GM19099 (cell line): ENCODE results near the gene DUSP8.

Experiments
- POLR2A ChIP-seq: IDR thresholded peaks from 3 replicates; pipeline ENCODE4 v1.6.1; 2011; ENCODE audit warnings: low read depth; ENCODE audit not compliant: insufficient read length; ENCODE audit errors: extremely low read depth

Gene DUSP8

DNA sequence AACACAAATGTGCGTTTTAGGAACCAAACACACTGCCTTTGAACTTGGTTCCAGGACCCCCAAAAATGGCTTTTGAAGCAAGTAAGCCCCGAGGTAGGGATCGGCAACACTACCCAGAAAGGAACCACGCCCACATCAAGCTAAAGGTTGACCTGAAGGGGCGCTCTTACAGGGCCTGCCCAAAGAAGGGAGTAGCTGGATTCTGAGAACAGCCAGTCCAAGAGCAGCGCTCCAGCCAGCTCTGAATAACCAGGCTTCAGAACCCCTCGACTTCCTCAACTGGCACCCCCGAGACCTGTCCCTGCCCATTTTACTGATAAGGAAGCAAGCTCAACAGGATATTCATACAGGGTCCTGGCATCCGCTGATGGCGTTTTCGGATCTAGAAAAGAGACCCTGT is 66.6 kb downstream of the DUSP8 start:
- no peak for TF ChIP-seq POLR2A

DNA sequence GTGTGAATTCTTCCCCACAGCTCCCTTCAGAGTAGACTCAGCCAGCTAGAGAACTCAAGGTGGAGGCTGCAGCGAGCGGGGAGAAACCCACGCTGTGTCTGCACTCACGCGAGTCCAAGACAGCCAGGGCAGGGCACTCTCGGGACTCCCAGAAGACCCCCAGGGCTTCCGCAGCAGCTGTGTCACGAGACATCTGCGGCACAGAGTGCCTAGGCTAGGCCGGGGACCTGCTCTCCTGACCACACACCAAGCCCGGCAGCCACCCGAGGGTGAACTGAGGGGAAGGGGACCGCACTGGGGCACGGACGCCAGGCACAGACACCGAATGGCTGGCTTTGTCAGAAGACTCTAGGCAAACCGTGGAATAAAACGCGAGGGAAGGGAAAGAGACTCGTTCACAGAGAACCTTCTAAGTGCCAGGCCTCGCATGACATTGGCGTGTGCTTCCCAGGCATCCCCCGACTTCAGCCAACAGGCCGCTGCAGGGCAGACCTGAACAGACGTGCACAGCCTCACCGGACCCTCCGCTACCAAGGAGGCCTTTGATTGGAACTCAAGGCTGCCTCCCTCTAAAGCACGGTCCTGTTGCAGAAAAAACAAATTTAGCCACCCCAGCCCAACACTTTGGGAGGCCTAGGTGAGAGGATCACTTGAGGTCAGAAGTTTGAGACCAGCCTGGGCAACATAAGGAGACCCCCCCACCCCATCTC is 67.3 kb downstream of the DUSP8 start:
- TF ChIP-seq POLR2A: no peak

DNA sequence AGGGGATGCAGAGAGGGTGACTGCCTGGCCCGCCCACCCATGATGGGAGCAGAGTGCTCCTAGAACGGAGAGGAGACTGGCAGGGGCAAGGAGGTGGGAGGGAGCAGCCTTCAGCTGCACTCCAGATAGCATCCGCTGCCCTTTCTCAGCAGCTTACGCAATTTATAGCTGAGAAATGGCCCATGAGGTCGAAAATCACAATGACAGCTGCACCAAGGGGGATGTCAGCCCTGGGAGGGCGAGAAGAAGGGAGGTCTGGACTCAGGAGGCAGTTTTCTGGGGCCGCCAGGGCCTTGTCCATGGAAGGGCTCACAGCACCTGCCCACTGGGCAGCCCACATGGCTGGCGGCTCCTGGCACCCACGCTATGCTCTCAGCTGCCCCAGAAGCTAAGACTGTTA is 67.9 kb downstream of the DUSP8 start:
- no peak for TF ChIP-seq POLR2A
